HepG2 (cell line): Measurements from ENCODE around the gene FOXN3. TPM values are rescaled to one million over a fixed set of nuclear protein-coding genes. Genes with fewer than 3 reads are reported as not detected.

Source experiments
- BRCA1 ChIP-seq: sonication (generic); formaldehyde crosslinking; IDR thresholded peaks from 2 replicates; pipeline ENCODE4 v1.4.0; 2020; ENCODE audit warnings: missing genetic modification reagents
- ESRRA ChIP-seq: sonication (generic); formaldehyde crosslinking; IDR thresholded peaks from 2 replicates; pipeline ENCODE4 v1.5.1; 2020; ENCODE audit warnings: mild to moderate bottlenecking, low read depth, missing genetic modification reagents
- GPBP1L1 ChIP-seq: sonication (generic); formaldehyde crosslinking; IDR thresholded peaks from 2 replicates; pipeline ENCODE4 v1.5.0; 2020; ENCODE audit warnings: mild to moderate bottlenecking, missing genetic modification reagents
- GPN1 ChIP-seq: sonication (generic); formaldehyde crosslinking; IDR thresholded peaks from 2 replicates; pipeline ENCODE4 v1.5.1; 2020; ENCODE audit warnings: missing genetic modification reagents, borderline replicate concordance
- GTF3A ChIP-seq: sonication (generic); formaldehyde crosslinking; conservative IDR thresholded peaks from 2 replicates; pipeline ENCODE4 v1.4.0; 2020; ENCODE audit warnings: mild to moderate bottlenecking, missing genetic modification reagents
- MTF1 ChIP-seq: sonication (generic); formaldehyde crosslinking; IDR thresholded peaks from 2 replicates; pipeline ENCODE4 v1.5.0; 2020; ENCODE audit warnings: missing genetic modification reagents
- NFATC3 ChIP-seq: sonication (generic); formaldehyde crosslinking; IDR thresholded peaks from 2 replicates; pipeline ENCODE4 v1.5.1; 2020; ENCODE audit warnings: mild to moderate bottlenecking, missing genetic modification reagents
- NKX3-1 ChIP-seq: sonication (generic); formaldehyde crosslinking; IDR thresholded peaks from 2 replicates; pipeline ENCODE4 v1.5.0; 2020; ENCODE audit warnings: missing genetic modification reagents
- PLRG1 ChIP-seq: fragments of 450-650 bp; conservative IDR thresholded peaks from 2 replicates; pipeline ENCODE4 v1.6.1; 2016
- SAP130 ChIP-seq: IDR thresholded peaks from 2 replicates; pipeline ENCODE4 v1.6.1; 2016; ENCODE audit warnings: low read depth
- TERF1 ChIP-seq: sonication (generic); formaldehyde crosslinking; IDR thresholded peaks from 2 replicates; pipeline ENCODE4 v1.8.0; 2022; ENCODE audit warnings: mild to moderate bottlenecking, missing genetic modification reagents, moderate library complexity
- THAP11 ChIP-seq: IDR thresholded peaks from 2 replicates; pipeline ENCODE4 v1.6.1; 2016; ENCODE audit warnings: missing biosample characterization, missing genetic modification reagents
- TOPORS ChIP-seq: sonication (generic); formaldehyde crosslinking; IDR thresholded peaks from 2 replicates; pipeline ENCODE4 v1.8.0; 2023; ENCODE audit warnings: mild to moderate bottlenecking, missing genetic modification reagents
- TRIM24 ChIP-seq: sonication (generic); formaldehyde crosslinking; IDR thresholded peaks from 2 replicates; pipeline ENCODE4 v1.8.0; 2022; ENCODE audit warnings: mild to moderate bottlenecking, missing genetic modification reagents
- YEATS2 ChIP-seq: sonication (generic); formaldehyde crosslinking; IDR thresholded peaks from 2 replicates; pipeline ENCODE4 v1.4.0; 2020; ENCODE audit warnings: missing genetic modification reagents, borderline replicate concordance
- ZKSCAN8 ChIP-seq: IDR thresholded peaks from 2 replicates; pipeline ENCODE4 v1.6.1; 2016; ENCODE audit warnings: borderline replicate concordance, missing genetic modification reagents, missing compliant biosample characterization
- ZNF282 ChIP-seq: fragments of 450-650 bp; IDR thresholded peaks from 2 replicates; pipeline ENCODE4 v1.6.1; 2018; ENCODE audit not compliant: partially characterized antibody
- polyA plus RNA-seq, 8 experiments: library from polyadenylated mRNA; depleted of rRNA in 3 of 8; stranded (reverse) in 7 of 8; unstranded in 1 of 8; fragments of >200 nt; fragmentation: Illumina TruSeq in 4 of 8; extraction: Trizol in 4 of 8; gene quantifications; 2 replicates each; pipeline versions ENCODE4 v1.2.1 to v1.2.3, GENCODE V29; 2011 to 2016; ENCODE audit warnings: low read depth in 4 of 8, missing spikeins in 1 of 8, mixed read lengths in 1 of 8; ENCODE audit not compliant: insufficient read depth in 1 of 8
- total RNA-seq, 5 experiments: library from RNA; depleted of rRNA; stranded (reverse); fragments of >200 nt; fragmentation: Illumina TruSeq; extraction: Trizol; gene quantifications; 2 replicates each; pipeline ENCODE4 v1.2.3, GENCODE V29; 2016; ENCODE audit warnings: low read depth in 1 of 5
- TF ChIP-seq, protein P1 (sequence below): IDR thresholded peaks from 2 replicates; pipeline ENCODE4 v1.6.1; 2016; ENCODE audit warnings: missing biosample characterization, missing genetic modification reagents, low read depth
- TF ChIP-seq, protein P2 (sequence below): sonication (generic); formaldehyde crosslinking; IDR thresholded peaks from 2 replicates; pipeline ENCODE4 v1.5.0; 2020; ENCODE audit warnings: mild to moderate bottlenecking, missing genetic modification reagents, borderline replicate concordance

The FOXN3 gene
- total and polyA plus RNA-seq, 2 of the 13 experiments (the other 11 are each of a cell fraction or from before 2014, with no cell fraction given) = 32.4 to 70.2 TPM

GRCh38 chr14:89417465-89418225, 612 bp upstream of the FOXN3 start (continued):
- no peak for TF ChIP-seq ZKSCAN8 (CRISPR knock-in tag)
- no peak for TF ChIP-seq MTF1
- TF ChIP-seq, protein P1, sequence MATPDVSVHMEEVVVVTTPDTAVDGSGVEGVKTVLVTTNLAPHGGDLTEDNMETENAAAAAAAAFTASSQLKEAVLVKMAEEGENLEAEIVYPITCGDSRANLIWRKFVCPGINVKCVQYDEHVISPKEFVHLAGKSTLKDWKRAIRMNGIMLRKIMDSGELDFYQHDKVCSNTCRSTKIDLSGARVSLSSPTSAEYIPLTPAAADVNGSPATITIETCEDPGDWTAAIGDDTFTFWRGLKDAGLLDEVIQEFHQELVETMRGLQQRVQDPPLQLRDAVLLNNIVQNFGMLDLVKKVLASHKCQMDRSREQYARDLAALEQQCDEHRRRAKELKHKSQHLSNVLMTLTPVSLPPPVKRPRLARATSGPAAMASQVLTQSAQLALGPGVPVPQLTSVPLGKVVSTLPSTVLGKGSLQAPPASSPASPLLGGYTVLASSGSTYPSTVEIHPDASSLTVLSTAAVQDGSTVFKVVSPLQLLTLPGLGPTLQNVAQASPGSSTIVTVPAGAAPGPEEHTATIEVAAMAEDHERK (CRISPR knock-in tag) = no peak
- TF ChIP-seq THAP11 (CRISPR knock-in tag) = peak; percentile 20; the same call in 1 of the 2 replicates
- TF ChIP-seq NFATC3 (CRISPR knock-in tag) = no peak
- TF ChIP-seq GPBP1L1 = no peak
- TF ChIP-seq TOPORS (CRISPR knock-in tag) = no peak
- TF ChIP-seq PLRG1 = no peak
- TF ChIP-seq SAP130 (CRISPR knock-in tag) = peak; percentile 59
- no peak for TF ChIP-seq TRIM24 (CRISPR knock-in tag)
- no peak for TF ChIP-seq BRCA1 (CRISPR knock-in tag)
- no peak for TF ChIP-seq GTF3A (CRISPR knock-in tag)
- TF ChIP-seq, protein P2, sequence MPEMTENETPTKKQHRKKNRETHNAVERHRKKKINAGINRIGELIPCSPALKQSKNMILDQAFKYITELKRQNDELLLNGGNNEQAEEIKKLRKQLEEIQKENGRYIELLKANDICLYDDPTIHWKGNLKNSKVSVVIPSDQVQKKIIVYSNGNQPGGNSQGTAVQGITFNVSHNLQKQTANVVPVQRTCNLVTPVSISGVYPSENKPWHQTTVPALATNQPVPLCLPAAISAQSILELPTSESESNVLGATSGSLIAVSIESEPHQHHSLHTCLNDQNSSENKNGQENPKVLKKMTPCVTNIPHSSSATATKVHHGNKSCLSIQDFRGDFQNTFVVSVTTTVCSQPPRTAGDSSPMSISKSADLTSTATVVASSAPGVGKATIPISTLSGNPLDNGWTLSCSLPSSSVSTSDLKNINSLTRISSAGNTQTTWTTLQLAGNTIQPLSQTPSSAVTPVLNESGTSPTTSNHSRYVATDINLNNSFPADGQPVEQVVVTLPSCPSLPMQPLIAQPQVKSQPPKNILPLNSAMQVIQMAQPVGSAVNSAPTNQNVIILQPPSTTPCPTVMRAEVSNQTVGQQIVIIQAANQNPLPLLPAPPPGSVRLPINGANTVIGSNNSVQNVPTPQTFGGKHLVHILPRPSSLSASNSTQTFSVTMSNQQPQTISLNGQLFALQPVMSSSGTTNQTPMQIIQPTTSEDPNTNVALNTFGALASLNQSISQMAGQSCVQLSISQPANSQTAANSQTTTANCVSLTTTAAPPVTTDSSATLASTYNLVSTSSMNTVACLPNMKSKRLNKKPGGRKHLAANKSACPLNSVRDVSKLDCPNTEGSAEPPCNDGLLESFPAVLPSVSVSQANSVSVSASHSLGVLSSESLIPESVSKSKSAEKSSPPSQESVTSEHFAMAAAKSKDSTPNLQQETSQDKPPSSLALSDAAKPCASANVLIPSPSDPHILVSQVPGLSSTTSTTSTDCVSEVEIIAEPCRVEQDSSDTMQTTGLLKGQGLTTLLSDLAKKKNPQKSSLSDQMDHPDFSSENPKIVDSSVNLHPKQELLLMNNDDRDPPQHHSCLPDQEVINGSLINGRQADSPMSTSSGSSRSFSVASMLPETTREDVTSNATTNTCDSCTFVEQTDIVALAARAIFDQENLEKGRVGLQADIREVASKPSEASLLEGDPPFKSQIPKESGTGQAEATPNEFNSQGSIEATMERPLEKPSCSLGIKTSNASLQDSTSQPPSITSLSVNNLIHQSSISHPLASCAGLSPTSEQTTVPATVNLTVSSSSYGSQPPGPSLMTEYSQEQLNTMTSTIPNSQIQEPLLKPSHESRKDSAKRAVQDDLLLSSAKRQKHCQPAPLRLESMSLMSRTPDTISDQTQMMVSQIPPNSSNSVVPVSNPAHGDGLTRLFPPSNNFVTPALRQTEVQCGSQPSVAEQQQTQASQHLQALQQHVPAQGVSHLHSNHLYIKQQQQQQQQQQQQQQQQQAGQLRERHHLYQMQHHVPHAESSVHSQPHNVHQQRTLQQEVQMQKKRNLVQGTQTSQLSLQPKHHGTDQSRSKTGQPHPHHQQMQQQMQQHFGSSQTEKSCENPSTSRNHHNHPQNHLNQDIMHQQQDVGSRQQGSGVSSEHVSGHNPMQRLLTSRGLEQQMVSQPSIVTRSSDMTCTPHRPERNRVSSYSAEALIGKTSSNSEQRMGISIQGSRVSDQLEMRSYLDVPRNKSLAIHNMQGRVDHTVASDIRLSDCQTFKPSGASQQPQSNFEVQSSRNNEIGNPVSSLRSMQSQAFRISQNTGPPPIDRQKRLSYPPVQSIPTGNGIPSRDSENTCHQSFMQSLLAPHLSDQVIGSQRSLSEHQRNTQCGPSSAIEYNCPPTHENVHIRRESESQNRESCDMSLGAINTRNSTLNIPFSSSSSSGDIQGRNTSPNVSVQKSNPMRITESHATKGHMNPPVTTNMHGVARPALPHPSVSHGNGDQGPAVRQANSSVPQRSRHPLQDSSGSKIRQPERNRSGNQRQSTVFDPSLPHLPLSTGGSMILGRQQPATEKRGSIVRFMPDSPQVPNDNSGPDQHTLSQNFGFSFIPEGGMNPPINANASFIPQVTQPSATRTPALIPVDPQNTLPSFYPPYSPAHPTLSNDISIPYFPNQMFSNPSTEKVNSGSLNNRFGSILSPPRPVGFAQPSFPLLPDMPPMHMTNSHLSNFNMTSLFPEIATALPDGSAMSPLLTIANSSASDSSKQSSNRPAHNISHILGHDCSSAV (CRISPR knock-in tag) = no peak
- no peak for TF ChIP-seq GPN1
- TF ChIP-seq ZNF282 = no peak
- no peak for TF ChIP-seq ESRRA (CRISPR knock-in tag)
- TF ChIP-seq NKX3-1 (CRISPR knock-in tag) = no peak
- no peak for TF ChIP-seq YEATS2 (CRISPR knock-in tag)
- no peak for TF ChIP-seq TERF1 (CRISPR knock-in tag)
